ENCODE data around the gene LY6G6D. TPM values are rescaled to one million over a fixed set of nuclear protein-coding genes. Genes with fewer than 3 reads are reported as not detected.

Gene LY6G6D
- total RNA-seq, 2 donors from 2014 or later = not detected

GRCh38 chr6:31765910-31766794, 51.0 kb downstream of the LY6G6D start:
- H3K27me3 ChIP-seq = no peaks in the 10 kb centered on the region
- H3K4me3 ChIP-seq = peak overlapping the region; percentile 15
- TF ChIP-seq, protein P1, sequence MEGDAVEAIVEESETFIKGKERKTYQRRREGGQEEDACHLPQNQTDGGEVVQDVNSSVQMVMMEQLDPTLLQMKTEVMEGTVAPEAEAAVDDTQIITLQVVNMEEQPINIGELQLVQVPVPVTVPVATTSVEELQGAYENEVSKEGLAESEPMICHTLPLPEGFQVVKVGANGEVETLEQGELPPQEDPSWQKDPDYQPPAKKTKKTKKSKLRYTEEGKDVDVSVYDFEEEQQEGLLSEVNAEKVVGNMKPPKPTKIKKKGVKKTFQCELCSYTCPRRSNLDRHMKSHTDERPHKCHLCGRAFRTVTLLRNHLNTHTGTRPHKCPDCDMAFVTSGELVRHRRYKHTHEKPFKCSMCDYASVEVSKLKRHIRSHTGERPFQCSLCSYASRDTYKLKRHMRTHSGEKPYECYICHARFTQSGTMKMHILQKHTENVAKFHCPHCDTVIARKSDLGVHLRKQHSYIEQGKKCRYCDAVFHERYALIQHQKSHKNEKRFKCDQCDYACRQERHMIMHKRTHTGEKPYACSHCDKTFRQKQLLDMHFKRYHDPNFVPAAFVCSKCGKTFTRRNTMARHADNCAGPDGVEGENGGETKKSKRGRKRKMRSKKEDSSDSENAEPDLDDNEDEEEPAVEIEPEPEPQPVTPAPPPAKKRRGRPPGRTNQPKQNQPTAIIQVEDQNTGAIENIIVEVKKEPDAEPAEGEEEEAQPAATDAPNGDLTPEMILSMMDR (IDR thresholded peaks at IDR 0.05) = no peak
- H3K4me1 ChIP-seq = no peaks in the 10 kb centered on the region
- peak overlapping the region in 1 of 2 donors; percentile 43 for H3K9ac ChIP-seq (ENCODE audit: low read depth in 2 of 2, low read length in 2 of 2)
- no peaks in the 10 kb centered on the region for H3K36me3 ChIP-seq
- intact Hi-C loops (cut with DNase I) = loop anchor here (5.0 to 10.0 kb wide), 2 partner anchors 84 to 189 kb away; partner anchors contain the start of genes LY6G5C, NELFE and SKIC2
- H3K27ac ChIP-seq = no peak overlapping the region
- DNase-seq = peak; percentile 44
- H3K9me3 ChIP-seq = no peaks in the 10 kb centered on the region

GRCh38 chr6:31767096-31767645, 52.0 kb downstream of the LY6G6D start:
- H3K27me3 ChIP-seq = no peaks in the 10 kb centered on the region
- no peaks in the 10 kb centered on the region for H3K9me3 ChIP-seq
- no peak overlapping the region for H3K27ac ChIP-seq
- intact Hi-C loops (cut with DNase I) = loop anchor here (5.0 to 10.0 kb wide), 2 partner anchors 85 to 188 kb away; partner anchors contain the start of genes LY6G5C, NELFE and SKIC2
- no peak overlapping the region for H3K9ac ChIP-seq (ENCODE audit: low read depth in 2 of 2, low read length in 2 of 2)
- H3K4me1 ChIP-seq = no peaks in the 10 kb centered on the region
- H3K36me3 ChIP-seq = no peaks in the 10 kb centered on the region
- H3K4me3 ChIP-seq = no peak overlapping the region
- no peak for DNase-seq
- TF ChIP-seq, protein P1 (IDR thresholded peaks at IDR 0.05) = no peak

Small RNAs within 50 kb of the gene (microRNA-seq; reads per million reads assigned to microRNA genes)
- not detected for gene MIR4646

Other genes with a start within 250 kb of the LY6G6D start
- gene MICB, start 217.2 kb upstream of the LY6G6D start, total RNA-seq = 1 to 10 TPM; 5.6 to 6.7 TPM
- not detected for gene MCCD1, start 186.4 kb upstream of the LY6G6D start, total RNA-seq
- 100 to 1,000 TPM; 213 to 422 TPM for gene DDX39B, start 173.3 kb upstream of the LY6G6D start, total RNA-seq
- under 1 TPM; 0.57 to 0.85 TPM for gene ATP6V1G2, start 168.7 kb upstream of the LY6G6D start, total RNA-seq
- 10 to 100 TPM; 16.1 to 18.8 TPM for gene NFKBIL1, start 167.7 kb upstream of the LY6G6D start, total RNA-seq
- gene LTA, start 143.1 kb upstream of the LY6G6D start, total RNA-seq = 1 to 10 TPM in 1 of 2 donors, under 1 TPM in 1; 0.35 to 2.4 TPM
- 1 to 10 TPM in 1 of 2 donors, under 1 TPM in 1; 0.48 to 1.4 TPM for gene TNF, start 139.8 kb upstream of the LY6G6D start, total RNA-seq
- 1 to 10 TPM; 3.4 to 5.7 TPM for gene LTB, start 132.9 kb upstream of the LY6G6D start, total RNA-seq
- gene LST1, start 129.1 kb upstream of the LY6G6D start, total RNA-seq = 1 to 10 TPM; 4.8 to 9.2 TPM
- gene NCR3, start 122.3 kb upstream of the LY6G6D start, total RNA-seq = under 1 TPM; 0.67 to 0.90 TPM
- 10 to 100 TPM in 1 of 2 donors, 1 to 10 TPM in 1; 5.0 to 20.7 TPM for gene AIF1, start 100.1 kb upstream of the LY6G6D start, total RNA-seq
- 100 to 1,000 TPM; 107 to 171 TPM for gene PRRC2A, start 94.6 kb upstream of the LY6G6D start, total RNA-seq
- gene BAG6, start 62.7 kb upstream of the LY6G6D start, total RNA-seq = 100 to 1,000 TPM; 266 to 337 TPM
- 1 to 10 TPM; 1.6 to 2.4 TPM for gene APOM, start 59.5 kb upstream of the LY6G6D start, total RNA-seq
- gene C6orf47, start 54.6 kb upstream of the LY6G6D start, total RNA-seq = 10 to 100 TPM; 28.3 to 32.8 TPM
- 10 to 100 TPM; 11.0 to 14.9 TPM for gene GPANK1, start 50.4 kb upstream of the LY6G6D start, total RNA-seq
- gene CSNK2B, start 49.3 kb upstream of the LY6G6D start, total RNA-seq = 100 to 1,000 TPM; 140 to 152 TPM
- 1 to 10 TPM; 4.4 to 9.0 TPM for gene LY6G5B, start 45.4 kb upstream of the LY6G6D start, total RNA-seq
- 1 to 10 TPM; 1.9 to 2.8 TPM for gene LY6G5C, start 34.3 kb upstream of the LY6G6D start, total RNA-seq
- gene ABHD16A, start 12.0 kb upstream of the LY6G6D start, total RNA-seq = 10 to 100 TPM; 56.8 to 65.2 TPM
- gene LY6G6F, start 8.5 kb upstream of the LY6G6D start, total RNA-seq = not detected
- gene LY6G6C, start 6.4 kb downstream of the LY6G6D start, total RNA-seq = 1 to 10 TPM in 1 of 2 donors, not detected in 1; 2.3 TPM
- gene MPIG6B, start 8.0 kb downstream of the LY6G6D start, total RNA-seq = under 1 TPM; 0.19 to 0.57 TPM
- gene DDAH2, start 14.0 kb downstream of the LY6G6D start, total RNA-seq = 10 to 100 TPM; 92.1 to 98.7 TPM
- 100 to 1,000 TPM; 622 to 646 TPM for gene CLIC1, start 21.2 kb downstream of the LY6G6D start, total RNA-seq
- 10 to 100 TPM; 13.3 to 34.2 TPM for gene MSH5, start 24.7 kb downstream of the LY6G6D start, total RNA-seq
- gene SAPCD1, start 47.3 kb downstream of the LY6G6D start, total RNA-seq = 1 to 10 TPM; 1.7 to 8.9 TPM
- 10 to 100 TPM in 1 of 2 donors, 1 to 10 TPM in 1; 6.1 to 10.1 TPM for gene VWA7, start 62.0 kb downstream of the LY6G6D start, total RNA-seq
- gene VARS1, start 80.4 kb downstream of the LY6G6D start, total RNA-seq = 100 to 1,000 TPM in 1 of 2 donors, 10 to 100 TPM in 1; 40.8 to 136 TPM
- gene LSM2, start 91.6 kb downstream of the LY6G6D start, total RNA-seq = 10 to 100 TPM; 37.6 to 61.3 TPM
- gene HSPA1L, start 99.9 kb downstream of the LY6G6D start, total RNA-seq = 1 to 10 TPM in 1 of 2 donors, under 1 TPM in 1; 0.98 to 1.4 TPM
- gene HSPA1A, start 100.2 kb downstream of the LY6G6D start, total RNA-seq = 100 to 1,000 TPM; 248 to 397 TPM
- 100 to 1,000 TPM; 278 to 543 TPM for gene HSPA1B, start 112.4 kb downstream of the LY6G6D start, total RNA-seq
- gene NEU1, start 147.5 kb downstream of the LY6G6D start, total RNA-seq = 10 to 100 TPM; 33.8 to 47.4 TPM
- gene SLC44A4, start 163.6 kb downstream of the LY6G6D start, total RNA-seq = 100 to 1,000 TPM; 546 to 779 TPM
- 10 to 100 TPM; 28.4 to 52.1 TPM for gene EHMT2, start 182.3 kb downstream of the LY6G6D start, total RNA-seq
- gene ZBTB12, start 186.7 kb downstream of the LY6G6D start, total RNA-seq = 1 to 10 TPM; 2.0 to 4.9 TPM
- gene C2, start 212.4 kb downstream of the LY6G6D start, total RNA-seq = 10 to 100 TPM in 1 of 2 donors, 1 to 10 TPM in 1; 7.8 to 15.2 TPM
- gene CFB, start 230.7 kb downstream of the LY6G6D start, total RNA-seq = 10 to 100 TPM; 20.4 to 60.6 TPM
- 10 to 100 TPM; 50.3 to 55.6 TPM for gene NELFE, start 243.6 kb downstream of the LY6G6D start, total RNA-seq
- 10 to 100 TPM; 52.5 to 81.1 TPM for gene SKIC2, start 243.8 kb downstream of the LY6G6D start, total RNA-seq